Stimulated activated CD4-positive, alpha-beta T cell treated with anti-CD3 and anti-CD28 coated beads, Interleukin-12 subunit alpha, Interleukin-12 subunit beta, amount 100 ng/mL, for 48 hours (primary cell): ENCODE data around the gene RGS14.

ENCODE experiments used
- DNase-seq, 3 donors: peaks; one replicate each; pipeline ENCODE4 v3.0.0-alpha.2; 2020; ENCODE audit warnings: low read depth in 2 of 3, low spot score in 1 of 3

Gene RGS14

DNA sequence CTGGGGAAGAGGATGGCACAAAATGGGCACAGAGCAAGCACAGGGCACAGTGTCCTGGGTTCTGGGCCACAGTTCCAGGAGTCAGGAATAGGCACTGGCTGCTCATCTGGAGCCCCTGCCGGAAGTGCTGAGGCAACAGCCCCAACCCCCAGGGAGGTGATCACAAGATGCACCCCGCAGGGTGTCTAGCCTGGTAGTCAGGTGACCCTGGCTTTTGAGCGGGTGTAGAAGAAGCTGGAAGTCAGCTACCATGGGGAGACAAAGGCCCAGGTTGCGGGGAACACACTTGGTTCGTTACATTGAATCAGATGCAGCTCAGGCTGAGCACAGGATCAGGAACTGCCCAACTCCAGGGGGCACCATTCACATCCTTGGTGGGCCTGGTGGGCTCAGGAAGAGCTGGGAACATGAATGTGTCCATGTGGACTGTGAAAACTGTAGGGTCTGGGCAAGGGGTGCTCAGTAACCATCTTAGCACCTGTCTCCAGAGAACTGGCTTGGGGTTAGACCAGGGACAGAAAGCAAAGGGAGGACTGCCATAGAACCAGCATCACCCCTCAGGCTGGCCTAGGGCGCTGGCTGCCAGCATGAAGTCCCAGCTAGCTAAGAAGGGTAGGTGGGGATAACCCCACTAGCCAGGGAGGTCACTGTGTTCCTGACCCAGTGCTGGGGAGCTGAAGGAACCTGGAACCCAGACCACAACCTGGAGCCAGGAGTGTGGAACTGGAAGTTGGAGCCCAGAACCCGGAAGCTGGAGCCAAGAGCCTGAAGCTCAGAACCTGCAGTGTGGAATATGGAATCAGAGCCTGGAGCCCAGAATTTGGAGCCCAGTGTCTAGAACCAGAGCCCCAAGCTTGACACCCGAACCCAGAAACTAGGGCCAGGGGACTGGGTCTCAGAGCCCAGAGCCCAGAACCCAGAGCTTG, 20.4 kb downstream of the RGS14 start:
- DNase-seq: no peak

DNA sequence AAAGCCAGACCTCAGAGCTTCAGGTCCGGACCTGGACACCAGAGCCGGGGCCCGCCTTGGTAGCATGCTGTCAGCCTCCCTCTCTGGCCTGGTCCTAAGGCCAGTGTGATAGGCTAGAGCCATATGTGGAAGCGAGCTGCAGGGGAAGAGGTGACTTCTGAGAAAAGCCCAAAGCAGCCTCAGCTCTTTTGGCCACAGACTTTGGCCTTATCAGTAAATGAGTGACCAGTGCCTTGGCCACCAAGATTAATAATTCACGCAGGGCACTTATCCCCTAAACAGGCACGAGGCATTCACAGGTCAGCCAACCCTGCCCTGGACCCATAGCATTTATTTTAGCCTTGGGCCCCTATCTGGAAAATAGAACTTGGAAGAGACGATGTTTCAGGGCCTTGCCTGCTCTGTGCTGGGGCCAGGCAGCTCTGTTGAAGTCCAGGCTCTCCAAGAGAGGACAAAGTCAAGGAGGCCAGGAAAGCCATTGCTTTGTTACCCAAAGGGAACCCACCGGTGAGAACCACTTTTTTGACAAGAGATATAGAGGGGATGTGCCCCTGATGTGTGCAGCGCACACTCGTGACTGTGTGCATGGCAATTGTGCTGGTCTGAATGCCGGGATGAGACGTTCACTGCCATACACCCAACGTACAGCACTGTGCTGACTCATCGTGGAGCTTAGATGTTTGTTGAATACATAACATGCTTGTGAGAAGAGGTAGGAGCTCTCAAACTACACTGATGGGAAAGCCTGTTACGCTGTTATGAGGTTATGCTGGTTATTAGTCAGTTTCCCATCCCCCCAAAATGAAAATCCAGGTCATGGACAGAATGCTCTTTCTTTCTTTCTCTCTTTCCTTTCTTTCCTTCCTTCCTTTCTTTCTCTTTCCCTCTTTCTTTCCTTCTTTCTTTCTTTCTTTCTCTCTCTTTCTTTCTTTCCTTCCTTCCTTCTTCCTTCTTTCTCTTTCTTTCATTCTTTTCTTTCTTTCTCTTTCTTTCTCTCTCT, 21.5 kb downstream of the RGS14 start:
- DNase-seq: no peak

DNA sequence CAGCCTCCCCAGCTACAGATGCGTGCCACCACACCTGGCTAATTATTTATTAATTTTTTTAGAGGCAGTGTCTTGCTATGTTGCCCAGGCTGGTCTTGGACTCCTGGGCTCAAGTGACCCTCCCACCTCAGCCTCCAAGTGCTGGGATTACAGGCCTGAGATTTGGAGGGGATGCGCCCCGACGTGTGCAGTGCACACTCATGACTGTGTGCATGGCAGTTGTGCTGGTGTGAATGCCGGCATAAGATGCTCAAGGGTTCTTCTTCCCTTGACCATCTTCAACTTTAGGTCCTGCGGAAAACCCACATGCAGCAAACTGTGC, 23.0 kb downstream of the RGS14 start:
- no peak for DNase-seq

DNA sequence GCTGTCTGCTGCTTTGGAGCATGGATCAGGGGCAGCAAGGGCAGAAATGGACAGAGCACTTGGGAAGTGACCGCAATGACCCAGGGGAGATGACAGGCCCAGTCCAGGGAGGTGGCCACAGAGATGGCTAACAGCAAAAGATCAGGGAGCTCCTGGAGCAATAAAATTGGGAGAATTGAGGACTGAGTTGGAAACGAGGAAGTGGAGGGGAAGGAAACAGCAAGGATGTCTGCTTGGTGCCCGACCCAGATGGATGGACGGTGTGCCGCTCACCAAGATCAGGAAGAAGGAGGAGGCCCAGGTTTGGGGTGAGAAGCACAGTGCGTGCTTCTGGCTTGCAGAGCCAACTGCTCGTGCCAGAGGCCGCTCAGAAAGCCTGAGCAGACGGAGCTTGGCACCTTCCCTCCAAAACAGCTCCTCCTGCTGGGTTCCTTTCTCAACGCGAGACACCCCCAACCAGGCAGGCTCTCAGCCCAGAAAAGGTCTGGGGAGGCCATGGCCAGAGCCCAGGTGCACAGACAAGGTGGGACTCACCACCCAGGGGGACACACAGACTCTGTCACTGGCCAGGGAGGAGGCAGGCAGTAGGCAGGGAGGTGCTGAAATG, 24.8 kb downstream of the RGS14 start:
- DNase-seq: no peak

DNA sequence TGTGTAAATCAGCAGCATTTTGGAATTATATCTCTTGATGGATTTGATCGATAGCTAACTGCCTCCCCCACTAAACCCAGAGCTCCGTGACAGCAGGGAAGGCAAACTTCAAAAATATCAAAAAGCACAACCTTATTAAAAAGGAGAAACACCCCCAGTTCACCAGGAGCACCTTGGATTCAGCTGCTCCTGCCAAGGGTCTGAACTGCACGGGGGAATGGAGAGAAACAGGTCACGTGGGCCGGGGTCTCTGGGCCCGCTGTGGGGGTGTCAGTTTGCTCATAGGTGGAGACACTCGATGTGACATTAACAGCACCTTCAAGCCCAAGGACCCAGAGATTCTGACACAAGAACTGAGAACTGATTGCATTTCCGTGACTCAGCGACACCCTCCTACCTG, 25.5 kb downstream of the RGS14 start:
- no peak for DNase-seq

DNA sequence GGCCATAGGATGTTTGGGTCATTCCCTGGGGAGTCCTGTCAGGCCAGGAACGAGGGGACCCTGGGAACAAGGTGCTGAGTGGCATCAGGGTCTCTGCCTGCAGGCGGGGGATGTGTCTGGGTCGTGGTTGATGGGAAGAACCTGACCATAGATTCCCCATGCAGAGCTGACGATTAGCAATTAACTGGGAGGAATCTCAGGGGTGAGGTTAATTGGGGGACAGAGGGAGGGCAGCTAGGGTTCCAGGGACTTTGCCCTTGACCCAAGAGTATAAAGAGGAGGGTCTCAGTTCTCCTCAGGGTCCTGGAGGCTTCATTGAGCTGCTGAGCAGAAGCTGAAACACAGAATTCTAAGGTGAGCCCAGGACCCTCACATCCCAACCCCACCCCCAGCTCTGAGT, 26.4 kb downstream of the RGS14 start, which contains the start of gene SLC34A1:
SLC34A1 (plus strand) TSS at position 301 of the 400 bp plus-strand sequence. CDS start 1,308 bp downstream, outside the sequence.
- DNase-seq: no peak

DNA sequence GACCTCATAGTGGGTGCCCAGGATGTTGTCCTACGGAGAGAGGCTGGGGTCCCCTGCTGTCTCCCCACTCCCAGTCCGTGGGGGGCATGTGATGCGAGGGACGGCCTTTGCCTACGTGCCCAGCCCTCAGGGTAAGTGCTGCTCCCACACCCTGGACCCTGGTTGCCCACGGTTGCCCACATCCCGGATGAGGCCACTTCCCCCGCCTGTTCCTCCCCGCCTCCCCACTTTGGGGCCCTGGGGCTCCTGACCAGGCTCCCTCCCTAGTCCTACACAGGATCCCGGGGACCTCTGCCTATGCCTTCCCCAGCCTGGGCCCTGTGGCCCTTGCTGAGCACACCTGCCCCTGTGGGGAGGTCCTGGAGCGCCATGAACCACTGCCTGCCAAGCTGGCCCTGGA, 28.0 kb downstream of the RGS14 start:
- DNase-seq: no peak

DNA sequence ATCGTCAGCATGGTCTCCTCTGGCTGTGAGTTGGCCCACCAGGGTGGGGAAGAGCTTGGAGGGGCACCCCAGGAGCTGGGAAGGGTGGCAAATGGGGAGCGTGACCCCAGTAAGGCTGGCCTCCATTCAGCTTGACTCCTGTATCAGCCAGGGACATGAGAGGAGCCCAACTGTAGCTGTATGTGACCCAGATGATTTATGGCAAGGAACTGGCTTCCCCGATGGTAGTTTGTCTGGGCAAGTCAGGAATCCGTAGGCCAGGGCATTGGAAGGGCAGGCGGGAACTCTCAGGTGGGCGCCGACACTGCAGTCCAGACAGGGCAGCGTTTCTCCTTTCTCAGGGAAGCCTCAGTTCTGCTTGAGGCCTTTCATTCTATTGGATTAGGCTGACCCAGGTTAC, 28.8 kb downstream of the RGS14 start:
- DNase-seq: no peak

DNA sequence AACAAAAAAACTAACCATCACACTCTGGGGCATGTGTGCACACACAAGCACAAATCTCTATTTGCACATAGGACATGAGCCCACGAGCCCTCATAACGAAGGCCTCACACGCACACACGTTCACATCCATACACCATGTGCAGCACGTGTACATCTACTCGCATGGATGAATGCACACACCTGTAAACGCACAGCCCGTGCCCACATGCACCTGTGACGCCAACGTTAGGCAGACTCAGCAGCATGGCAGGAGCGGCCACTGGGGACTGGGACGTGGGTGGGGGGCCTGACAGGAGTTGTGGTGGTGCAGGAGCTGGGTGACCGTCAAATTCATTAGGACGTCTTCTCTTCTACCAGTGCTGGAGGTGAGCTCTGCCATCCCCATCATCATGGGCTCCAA, 29.7 kb downstream of the RGS14 start:
- no peak for DNase-seq

DNA sequence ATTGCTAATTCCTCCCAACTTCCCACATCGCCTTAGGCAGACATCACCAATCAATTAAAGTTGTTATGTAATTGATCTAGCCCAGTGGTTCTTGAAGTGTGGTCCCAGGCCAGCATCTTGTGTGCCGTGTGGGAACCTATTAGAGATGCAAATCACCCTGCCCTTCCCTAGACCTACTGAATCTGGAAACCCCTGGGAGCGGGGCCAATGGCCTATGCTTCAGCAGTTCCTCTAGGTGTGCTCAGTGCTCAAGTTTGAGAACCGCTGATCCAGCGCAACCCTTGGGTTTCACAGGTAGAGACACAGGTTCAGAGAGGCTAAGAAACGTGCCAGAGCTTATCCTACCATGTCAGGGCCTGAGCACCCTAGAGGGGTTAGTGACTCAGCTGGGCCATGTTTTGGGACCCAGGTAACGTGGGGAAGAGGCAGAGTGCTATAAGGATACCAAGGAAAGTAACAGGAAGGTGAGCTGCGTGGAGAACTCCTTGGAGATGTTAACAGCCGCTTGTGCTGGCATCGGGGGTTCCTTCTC, 30.9 kb downstream of the RGS14 start:
- DNase-seq: no peak

DNA sequence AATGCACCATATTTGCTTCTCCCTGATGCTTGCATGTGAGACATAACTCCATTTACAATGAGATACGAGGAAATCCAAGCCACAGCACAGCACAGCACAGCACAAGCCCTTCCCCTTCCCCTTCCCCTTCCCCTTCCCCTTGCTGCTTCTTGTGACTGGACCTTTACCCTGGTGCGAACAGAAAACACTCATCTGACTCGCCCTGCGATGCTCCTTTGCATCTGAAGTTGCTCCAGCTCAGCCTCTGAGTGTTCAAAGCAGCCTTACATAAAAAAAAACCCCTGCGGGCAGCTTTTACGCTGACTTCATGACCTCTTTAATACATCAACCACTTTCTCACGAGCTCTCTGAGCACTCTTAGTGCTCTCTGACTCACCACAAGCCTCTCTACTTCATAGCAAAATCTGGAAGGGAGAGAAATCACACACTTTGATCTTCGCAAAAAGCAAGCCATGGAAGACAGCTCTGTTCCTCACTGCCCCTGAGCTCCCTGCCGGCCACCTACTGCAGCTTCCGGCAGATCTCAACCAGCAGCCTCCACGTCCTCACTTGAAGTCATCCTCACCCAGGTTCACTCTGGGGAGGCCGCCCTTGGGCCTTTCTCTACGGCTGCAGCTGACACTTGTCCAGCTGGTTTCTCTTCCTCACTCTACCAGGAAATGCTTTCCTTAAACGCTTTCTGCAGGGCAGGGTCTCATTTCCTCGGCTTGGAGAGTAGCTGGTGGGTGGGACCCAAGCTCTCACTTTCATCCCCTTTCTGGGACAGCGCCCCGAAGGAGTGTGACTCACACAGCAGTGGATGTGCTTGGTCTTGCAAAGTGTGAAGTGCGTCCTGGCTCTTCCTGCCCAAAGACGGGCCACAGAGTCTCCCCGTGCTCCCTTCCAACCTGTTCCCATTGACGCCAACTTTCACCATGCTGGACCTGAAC, 31.8 kb downstream of the RGS14 start:
- peak in 2 of 3 donors; percentile 37 to 43 for DNase-seq

DNA sequence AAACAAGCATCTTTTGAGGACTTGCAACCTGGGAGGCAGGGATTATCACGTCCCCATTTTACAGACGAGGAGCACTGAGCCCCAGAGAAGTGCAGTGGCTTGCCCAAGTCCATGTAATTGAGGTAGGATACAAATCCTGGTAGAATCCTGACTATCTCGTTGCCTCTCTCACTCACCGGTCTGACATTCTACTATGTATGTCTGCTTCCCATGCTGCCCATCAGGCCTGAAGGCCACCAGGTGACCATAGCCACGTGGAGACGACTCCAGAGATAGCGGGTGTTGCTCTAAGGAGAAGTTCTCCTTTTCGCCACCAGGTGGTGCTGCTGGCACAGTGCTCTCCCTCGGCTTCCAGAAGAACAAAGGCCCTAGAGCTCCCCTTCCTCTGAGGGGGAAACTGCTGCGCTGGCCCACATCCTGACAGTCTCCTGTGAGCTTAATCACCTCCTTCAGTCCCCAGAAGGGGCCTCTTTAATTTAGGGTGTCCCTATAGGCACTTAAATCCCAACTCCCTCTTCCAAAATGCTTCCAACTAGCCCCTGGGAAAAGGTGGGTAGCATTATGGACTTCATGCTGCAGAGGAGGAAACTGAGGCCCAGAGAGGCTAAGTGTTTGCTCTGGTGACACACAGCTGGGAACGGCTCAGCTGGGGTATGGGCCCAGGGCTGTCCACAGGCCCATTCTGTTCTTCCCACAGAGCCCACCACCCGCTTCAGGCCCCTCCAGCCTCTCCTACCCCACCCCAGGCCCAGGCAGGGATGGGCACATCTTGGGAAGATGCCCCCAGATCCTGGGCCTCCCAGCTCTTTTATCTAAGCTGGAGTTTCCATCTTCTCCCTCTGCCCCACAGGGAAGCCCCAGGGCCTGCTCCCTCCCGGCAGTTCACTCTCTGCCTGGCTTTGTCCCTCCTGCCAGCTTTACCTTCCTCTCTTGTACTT, 32.9 kb downstream of the RGS14 start:
- DNase-seq: peak; percentile 82 to 91 (median 82)

DNA sequence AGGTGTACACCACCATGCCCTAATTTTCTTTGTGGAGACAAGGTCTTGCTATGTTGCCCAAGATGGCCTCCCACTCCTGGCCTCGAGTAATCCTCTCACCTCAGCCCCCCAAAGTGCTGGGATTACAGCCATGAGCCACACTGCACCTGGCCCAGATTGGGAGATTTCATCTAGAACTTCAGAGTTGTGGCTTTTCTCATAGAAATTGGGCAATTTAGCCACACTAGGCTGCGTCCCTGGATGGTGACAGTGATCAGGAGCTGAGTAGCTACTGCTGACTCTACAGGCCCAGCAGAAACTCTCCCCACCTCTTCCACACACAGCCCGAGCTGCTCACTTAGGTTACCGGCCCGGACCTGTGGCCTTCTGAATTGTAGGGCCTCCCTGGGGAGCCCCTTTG, 35.0 kb downstream of the RGS14 start:
- no peak for DNase-seq

DNA sequence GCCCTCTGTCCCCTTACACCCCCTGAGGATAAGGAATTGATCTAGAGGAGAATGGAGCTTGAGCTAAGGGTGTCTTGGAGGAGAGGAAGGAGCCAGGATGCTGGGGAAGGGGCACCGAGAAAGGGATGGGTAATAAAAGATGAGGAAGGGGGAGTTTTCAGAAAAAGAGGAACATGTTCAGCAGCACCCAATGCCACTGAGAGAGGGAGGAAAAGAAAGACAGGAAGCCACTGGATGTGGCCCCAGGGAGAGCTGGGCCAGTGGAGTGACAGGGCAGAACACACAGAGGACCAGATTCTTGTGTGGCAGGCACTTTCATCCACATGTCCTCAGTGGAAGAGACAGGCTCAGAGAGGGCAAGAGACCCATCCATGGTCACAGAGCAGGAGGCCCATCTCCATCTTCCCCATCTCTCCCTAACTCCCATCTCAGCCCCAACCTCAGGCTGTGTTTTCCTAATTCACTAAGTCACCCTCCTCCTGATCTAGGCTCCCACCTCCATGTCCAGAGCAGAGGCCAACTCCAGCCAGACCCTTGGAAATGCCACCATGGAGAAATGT, 35.6 kb downstream of the RGS14 start:
- no peak for DNase-seq

DNA sequence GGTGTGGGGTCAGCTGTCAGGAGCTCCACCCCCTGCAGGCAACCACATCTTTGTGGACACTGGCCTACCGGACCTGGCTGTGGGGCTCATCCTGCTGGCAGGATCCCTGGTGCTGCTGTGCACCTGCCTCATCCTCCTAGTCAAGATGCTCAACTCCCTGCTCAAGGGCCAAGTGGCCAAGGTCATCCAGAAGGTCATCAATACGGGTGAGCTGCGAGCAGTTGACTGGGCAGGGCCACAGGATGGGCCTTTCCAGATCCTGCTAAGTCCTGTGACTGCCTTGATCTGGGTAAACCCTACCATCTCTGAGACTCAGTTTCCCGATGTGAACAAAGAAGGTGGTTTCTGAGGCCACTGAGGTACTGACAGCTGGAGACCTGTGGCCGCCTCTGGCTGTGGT, 36.3 kb downstream of the RGS14 start:
- DNase-seq: no peak

DNA sequence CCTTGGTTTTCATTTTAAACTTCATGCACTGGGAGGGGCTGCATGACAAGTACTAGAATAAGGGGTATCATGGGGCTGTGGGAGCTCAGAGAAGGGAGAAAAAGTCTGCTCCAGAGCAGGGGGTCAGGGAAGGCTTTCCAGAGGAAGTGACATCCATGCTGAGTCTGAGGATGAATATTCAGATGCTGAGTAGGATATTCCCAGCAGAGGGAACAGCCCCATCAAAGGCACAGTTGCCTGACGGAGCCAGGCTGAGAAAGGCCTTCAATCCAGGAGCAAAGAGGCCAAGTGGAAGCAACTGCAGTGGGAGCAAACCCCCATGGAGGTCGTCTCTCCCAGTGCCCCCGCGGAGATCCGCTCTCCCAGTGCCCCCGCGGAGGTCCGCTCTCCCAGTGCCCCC, 38.4 kb downstream of the RGS14 start:
- no peak for DNase-seq

DNA sequence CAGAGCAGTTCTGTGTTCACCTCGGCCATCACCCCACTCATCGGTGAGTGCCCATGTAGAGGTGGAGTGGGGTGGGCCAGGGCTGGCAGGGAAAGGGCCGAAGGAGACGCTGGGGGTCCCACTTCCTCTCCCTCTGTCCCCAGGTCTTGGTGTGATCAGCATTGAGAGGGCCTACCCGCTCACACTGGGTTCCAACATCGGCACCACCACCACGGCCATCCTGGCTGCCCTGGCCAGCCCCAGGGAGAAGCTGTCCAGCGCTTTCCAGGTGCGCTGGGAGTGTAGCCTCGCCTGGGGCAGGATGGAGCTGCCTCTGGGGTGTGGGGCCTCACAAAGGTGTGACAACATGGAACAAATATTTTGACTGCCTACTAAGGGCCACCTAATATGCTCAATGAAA, 39.1 kb downstream of the RGS14 start:
- no peak for DNase-seq

DNA sequence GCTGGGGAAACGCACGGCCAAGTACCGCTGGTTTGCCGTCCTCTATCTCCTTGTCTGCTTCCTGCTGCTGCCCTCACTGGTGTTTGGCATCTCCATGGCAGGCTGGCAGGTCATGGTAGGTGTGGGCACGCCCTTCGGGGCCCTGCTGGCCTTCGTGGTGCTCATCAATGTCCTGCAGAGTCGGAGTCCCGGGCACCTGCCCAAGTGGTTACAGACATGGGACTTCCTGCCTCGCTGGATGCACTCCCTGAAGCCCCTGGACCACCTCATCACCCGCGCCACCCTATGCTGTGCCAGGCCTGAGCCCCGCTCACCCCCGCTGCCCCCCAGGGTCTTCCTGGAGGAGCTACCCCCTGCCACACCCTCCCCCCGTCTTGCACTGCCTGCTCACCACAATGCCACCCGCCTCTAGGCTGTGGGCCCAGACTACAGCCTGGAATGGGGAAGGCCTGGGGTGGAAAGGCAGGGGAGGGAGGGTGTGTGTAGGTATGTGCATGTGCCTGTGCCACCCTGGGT, 40.2 kb downstream of the RGS14 start:
- no peak for DNase-seq
